K562 (cell line): ENCODE results near the gene DCAF15.

ENCODE experiments used
- EZH2 ChIP-seq: IDR thresholded peaks from 2 replicates; pipeline ENCODE4 v1.6.1; 2012; ENCODE audit warnings: low read depth, mild to moderate bottlenecking, inconsistent platforms, low read length, borderline replicate concordance
- POLR2A ChIP-seq: fragments of 450-650 bp; conservative IDR thresholded peaks from 2 replicates; pipeline ENCODE4 v1.6.1; 2016
- POLR2AphosphoS2 ChIP-seq: IDR thresholded peaks from 2 replicates; pipeline ENCODE4 v1.6.1; 2012; ENCODE audit warnings: low read length, improper control_type of control experiment
- RAD21 ChIP-seq, 2 experiments: fragments of 250-450 bp in 1 of 2; fragments of 450-650 bp in 1 of 2; sonication (Bioruptor Pico) in 1 of 2; formaldehyde crosslinking in 1 of 2; IDR thresholded peaks in 1 of 2; conservative IDR thresholded peaks in 1 of 2; 2 replicates each; pipeline versions ENCODE4 v1.4.0 to v1.8.0; 2020 to 2022; ENCODE audit warnings: mild to moderate bottlenecking in 2 of 2, moderate library complexity in 1 of 2
- TCF3 ChIP-seq: sonication (generic); formaldehyde crosslinking; IDR thresholded peaks from 2 replicates; pipeline ENCODE4 v1.4.0; 2020; ENCODE audit warnings: mild to moderate bottlenecking, missing genetic modification reagents
- ZNF764 ChIP-seq: fragments of 250-450 bp; sonication (Bioruptor Pico); IDR thresholded peaks from 2 replicates; pipeline ENCODE4 v1.4.0; 2020; ENCODE audit warnings: low read depth, mild to moderate bottlenecking, moderate library complexity
- TF ChIP-seq, protein P1 (sequence below): sonication (generic); formaldehyde crosslinking; IDR thresholded peaks from 2 replicates; pipeline ENCODE4 v1.4.0; 2020; ENCODE audit warnings: mild to moderate bottlenecking, missing genetic modification reagents

DNA sequence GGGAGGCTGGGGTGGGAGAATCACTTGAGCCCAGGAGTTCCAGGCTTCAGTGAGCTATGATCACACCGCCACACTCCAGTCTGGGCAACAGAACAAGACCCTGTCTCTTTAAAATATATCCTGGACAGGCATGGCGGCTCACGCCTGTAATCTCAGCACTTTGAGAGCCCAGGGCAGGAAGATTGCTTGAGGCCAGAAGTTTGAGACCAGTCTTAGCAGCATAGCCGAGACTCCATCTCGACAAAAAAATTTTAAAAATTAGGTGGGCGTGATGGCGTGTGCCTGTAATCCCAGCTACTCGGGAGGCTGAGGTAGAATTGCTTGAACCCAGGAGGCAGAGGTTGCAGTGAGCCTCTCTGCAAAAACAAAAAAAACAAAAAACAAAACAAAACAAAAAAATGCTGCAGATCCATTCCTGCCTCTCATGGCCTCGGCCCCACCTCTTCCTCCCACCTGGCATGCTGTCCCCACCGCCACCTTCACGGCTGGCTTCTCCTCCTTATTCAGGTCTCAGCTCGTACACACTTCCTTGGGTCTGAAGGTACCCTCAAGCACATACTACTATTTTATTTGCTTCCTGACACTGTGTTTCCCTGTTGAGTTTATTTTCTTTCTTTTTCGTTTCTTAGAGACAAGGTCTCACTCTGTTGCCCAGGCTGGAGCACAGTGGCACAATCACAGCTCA, 48.5 kb downstream of the DCAF15 start:
- TF ChIP-seq POLR2AphosphoS2 (no peak), EZH2 (no peak), RAD21 (CRISPR knock-in tag; conservative IDR thresholded peaks at IDR 0.05 in 1 of 2, IDR thresholded peaks at IDR 0.05 in 1 of 2) (no peak), TCF3 (no peak), ZNF764 (CRISPR knock-in tag) (no peak), POLR2A (no peak)
- TF ChIP-seq, protein P1, sequence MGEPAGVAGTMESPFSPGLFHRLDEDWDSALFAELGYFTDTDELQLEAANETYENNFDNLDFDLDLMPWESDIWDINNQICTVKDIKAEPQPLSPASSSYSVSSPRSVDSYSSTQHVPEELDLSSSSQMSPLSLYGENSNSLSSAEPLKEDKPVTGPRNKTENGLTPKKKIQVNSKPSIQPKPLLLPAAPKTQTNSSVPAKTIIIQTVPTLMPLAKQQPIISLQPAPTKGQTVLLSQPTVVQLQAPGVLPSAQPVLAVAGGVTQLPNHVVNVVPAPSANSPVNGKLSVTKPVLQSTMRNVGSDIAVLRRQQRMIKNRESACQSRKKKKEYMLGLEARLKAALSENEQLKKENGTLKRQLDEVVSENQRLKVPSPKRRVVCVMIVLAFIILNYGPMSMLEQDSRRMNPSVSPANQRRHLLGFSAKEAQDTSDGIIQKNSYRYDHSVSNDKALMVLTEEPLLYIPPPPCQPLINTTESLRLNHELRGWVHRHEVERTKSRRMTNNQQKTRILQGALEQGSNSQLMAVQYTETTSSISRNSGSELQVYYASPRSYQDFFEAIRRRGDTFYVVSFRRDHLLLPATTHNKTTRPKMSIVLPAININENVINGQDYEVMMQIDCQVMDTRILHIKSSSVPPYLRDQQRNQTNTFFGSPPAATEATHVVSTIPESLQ (CRISPR knock-in tag) = no peak
